ACHN (cell line): ENCODE data around the gene FAAP20.

Experiments
- DNase-seq: peaks from one replicate; pipeline ENCODE4 v3.0.0-alpha.2; 2015
- in situ Hi-C: cut with HindIII; loops from 2 replicates; pipeline ENCODE4 v1.10.0; 2017; ENCODE audit warnings: low sequenced_read_pairs, low pct_ligation_motif_present, low pct_unique_long_range_greater_than_20kb

The FAAP20 gene, protein sequence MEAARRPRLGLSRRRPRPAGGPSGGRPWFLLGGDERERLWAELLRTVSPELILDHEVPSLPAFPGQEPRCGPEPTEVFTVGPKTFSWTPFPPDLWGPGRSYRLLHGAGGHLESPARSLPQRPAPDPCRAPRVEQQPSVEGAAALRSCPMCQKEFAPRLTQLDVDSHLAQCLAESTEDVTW

DNA sequence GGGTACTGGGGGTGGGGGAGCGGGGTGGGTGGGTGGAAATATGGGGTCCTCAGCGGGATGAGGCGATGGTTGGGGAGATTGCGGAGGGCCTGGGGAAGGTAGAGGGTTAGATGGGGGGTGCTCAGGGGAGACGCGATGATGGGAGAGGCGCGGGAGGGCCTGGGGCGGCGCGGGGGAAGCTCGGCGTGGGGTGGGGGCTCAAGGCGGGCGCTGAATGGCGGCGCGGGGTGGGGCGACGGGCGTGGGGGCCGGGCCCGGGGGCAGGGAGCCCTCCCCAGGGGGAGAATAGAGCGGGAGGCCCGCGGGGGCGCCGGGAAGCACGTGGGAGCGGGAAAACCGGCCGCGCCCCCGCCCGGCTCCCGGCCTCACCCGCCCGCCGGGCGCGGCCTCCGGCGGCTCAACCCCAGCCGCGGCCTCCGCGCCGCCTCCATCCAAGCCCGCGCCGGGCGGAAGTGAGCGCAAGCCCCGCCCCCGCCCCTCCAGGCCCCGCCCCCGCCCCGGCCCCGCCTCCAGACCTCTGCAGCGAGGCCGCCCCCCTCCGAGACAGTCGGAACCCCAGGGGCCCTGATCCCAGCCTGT is at the start of gene FAAP20:
Gene FAAP20 (minus strand): TSS at position 454 of the 579 bp plus-strand sequence. CDS start 23 bp downstream, at position 431.
- in situ Hi-C loops, result no loop called here
- peak; percentile 57 for DNase-seq

DNA sequence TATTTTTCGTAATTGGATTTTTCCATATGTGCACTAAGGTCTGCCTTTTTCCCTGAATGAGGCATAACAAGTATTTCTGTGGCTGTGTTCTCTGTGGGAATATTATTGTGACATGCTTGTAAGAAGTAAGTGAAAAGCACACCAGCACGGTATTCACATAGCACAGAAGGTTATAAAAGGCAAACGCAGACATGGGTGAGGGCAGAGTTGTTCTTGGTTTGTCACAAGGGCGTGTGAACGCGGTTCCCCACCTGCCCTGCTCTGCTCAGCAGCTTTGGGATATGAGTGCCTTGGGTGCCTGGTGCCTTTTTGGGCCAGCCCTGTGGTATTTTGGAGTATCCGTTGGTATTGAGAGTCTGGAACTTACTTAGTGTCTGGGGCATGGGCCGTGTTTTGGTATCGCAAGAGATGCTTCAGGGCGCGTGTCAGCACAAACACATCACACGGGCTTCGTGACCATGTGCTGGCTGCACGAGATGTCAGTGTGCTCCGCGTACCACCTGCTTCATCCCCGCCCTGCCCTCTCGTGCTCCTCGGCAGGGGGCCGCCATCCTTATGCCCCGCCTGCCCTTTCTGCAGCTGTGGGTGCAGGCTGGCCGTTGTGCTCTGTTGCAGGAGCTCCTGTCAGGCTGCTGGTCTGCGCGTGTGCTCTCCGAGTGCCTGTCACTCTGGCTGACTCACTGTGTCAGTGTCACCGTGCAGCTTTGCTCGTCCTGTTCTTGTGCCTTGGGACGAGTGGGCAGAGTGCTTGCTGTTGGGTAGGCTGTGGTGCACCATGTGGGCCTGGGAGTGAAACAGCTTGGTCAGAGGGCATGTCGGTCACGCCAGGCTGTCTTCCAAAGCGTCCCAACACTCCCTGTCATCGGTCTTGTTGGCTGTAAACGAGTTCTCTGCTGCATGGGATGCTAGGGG is 48.5 kb upstream of the FAAP20 start:
- in situ Hi-C loops, result no loop called here
- DNase-seq, result no peak

DNA sequence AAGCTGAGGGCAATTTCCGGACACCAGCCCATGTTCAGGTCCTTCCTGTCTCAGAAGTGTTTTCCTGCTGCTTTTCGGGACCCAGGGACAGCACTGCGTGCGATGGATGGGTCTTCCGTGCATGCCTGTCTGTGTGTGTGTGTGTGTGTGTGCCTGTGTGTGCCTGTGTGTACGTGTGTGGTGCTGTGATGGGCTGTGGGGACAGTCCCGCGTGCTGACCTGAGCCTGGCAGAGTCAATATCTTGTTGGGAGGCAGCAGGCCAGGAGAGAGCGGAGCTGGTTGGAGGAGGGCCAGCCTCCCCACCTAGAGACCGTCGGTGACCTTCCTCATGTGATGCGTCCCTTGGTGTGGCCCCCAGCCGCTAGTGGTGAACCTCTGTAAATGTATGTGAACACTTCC is 47.2 kb upstream of the FAAP20 start:
- no peak for DNase-seq
- in situ Hi-C loops, result no loop called here

DNA sequence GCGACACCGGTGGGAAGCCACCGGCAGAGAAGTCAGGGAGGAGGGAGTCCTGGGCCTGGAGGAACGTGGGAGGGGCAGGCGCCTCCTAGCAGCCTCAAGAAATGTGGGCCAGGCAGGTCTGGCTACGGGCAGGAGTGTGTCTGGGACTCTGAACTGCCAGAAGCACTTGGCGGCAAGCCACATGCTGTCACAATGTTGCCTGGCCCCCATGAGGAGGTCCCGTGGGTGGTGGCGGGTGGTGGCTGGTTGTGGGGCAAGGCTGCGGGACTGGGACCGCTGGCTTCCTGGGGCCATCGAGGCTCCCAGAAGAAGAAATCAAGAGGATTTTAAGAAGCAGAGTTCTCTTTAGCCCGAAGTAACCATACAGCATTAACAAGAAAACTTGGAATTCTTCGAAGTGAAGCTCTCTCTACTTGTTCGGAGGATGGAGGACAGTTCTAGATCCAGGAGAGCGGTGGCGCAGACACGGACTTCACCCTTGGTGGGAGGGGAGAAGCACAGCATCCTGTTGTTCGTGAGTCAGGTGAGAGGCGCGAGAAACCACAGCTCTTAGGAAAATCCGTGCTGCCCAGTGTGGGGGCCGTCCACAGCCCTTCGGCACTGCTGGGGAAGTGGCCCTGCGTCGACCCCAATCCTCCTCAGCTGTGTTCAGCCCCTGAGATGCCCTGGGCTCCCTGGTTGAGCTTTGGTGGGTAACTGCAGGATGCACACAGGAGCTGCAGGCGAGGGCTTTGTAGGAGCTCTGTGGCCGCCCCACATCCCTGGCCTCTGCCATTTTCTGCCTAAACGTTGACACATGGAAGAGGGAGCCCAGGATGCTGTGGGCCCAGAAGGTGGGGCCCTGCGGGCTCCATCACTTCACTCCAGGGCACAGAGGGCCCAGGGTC is 45.9 kb upstream of the FAAP20 start:
- in situ Hi-C loops, result no loop called here
- no peak for DNase-seq

DNA sequence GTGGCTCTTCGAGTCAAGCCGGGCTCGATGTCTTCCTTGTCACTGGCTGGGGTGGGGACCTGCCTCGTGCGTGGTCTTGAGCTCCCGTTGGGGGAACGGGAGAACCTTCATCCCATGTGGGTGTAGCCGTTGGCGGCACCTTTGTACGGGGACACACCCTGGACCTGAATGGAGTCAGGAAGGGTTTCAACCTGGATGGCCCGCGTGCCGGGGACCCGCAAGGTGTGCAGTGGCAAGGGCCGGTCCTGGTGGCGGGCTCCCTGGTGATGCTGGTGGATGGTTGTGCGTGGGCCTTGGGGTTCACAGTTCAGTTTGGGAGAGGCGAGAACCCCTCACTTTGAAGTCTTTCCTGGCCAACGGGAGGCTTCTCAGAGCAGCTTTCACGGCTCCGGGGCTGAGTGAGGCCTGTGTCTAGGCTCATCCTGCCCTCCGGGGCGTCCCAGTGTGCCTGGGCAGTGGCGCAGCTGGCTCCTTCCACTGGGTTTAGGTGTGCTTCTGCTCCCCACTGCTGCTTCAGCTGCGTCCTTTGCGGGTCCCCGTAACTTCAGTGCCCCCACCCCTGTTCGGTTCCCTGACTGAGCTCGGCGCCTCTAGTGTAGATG is 44.9 kb upstream of the FAAP20 start:
- in situ Hi-C loops, result no loop called here
- DNase-seq, result no peak

DNA sequence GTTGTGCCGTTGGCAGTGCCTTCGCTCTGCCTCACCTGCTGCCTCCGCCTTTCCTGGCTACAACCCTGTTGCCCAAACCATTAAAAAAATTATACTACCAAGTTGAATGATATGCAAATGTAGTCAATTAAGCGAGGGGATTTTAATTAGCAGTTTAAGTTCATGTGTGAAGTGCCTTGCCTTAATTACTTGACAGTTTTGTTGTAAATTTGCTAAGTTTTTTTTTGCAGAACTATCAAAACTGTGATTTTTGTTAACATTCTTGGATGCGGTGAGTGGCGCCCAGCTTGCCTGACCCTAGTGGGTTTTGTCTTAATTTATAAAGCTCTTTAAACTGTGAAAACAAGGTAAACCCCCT is 44.4 kb upstream of the FAAP20 start:
- in situ Hi-C loops, result no loop called here
- DNase-seq, result no peak

DNA sequence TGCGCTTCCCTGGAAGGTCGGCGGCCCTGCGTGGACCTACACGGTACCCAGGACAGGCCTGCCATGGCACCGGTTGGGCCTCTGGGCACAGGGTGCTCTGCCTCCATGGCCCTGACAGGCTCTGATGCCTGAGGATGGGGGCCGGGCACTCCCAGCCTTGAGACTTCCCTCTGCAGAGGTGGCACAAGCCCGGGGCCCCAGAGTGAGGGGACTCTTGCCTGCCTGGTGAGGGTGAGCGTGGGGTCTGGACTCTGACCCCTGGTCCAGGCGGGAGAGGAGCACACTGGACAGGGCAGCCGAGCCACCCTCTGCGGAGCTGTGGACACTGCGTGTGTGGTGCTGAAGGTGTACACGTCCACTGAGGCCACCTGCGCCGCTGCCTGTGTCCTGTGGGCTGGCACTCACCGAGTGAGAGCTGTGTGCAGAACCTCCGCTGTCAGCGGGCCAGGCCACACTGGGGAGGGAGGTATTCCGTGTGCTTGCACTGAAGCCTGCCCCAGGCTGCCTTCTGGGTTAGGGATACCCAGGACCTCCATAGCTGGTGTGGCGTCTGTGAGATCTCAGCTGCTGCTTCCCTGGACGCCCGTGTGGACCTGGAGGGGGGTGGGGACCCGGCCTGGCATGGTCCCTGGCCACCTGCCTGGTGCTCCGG is 43.9 kb upstream of the FAAP20 start:
- in situ Hi-C loops, result no loop called here
- no peak for DNase-seq

DNA sequence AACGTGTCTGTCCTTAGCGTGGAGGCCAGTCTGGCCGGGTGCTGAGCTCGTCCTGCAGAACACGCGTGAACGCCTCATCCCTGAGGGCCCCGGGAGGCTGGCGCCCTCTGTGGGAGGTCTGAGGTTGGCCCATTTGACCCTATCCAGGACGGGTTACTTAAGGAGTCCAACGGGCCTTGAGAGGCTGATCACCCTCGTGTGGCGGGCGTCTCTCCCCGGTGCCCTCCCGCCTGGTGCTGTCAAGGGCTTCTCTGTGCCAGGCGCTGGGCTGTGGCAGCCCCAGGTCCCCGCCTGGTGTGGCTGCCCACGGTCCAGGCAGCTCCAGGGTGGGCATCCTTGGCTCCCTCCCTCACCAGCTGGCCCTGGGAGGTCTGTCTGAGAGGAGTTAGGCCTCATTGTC is 43.2 kb upstream of the FAAP20 start:
- in situ Hi-C loops, result no loop called here
- DNase-seq, result peak; percentile 20

DNA sequence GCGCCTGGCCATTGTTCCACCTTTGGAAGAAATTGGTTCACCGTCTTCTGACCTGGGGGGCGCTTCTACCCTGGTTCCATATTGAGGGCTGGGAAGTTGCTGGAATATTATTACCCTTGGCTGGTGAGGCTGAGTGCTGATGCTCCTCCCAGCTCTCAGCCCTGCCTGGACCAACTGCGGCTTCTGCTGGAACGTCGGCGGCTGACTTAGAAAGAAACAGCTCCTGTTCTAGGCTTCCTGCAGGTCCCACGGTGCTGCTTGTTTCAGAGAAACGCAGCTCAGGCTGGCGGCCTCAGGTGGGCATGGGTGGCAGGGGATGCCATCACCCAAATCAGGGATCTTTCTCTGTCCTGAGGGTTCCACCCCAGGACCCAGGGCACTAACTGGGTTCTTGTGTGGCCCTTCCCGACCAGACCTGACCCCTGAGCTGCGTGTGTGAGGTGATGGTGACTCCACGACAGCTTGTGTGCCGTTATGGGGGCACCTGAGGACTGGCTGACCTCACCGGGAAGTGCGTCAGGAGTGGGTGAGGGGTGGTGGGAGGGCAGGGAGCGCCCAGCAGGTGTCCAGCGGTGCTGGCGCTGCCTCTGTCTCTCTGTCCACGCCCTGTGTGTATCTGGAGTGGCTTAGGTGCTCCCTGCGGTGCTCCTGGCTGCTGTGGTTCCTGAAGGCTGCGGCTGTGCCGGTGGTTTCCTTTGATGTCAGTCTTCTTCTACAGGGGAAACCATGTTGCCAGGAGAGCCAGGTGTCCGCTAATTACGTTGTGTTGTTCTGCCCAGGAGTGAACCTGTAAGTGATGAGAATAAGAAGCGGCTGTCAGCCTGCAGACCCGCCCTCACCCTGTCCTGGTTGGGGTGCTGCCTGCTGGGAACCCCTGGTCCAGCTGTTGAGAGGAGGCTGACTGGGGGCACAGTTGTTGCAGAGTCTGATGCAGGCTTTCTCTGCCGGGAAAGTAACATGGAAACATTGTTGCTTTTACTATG is 42.4 kb upstream of the FAAP20 start:
- DNase-seq, result no peak
- in situ Hi-C loops, result no loop called here

DNA sequence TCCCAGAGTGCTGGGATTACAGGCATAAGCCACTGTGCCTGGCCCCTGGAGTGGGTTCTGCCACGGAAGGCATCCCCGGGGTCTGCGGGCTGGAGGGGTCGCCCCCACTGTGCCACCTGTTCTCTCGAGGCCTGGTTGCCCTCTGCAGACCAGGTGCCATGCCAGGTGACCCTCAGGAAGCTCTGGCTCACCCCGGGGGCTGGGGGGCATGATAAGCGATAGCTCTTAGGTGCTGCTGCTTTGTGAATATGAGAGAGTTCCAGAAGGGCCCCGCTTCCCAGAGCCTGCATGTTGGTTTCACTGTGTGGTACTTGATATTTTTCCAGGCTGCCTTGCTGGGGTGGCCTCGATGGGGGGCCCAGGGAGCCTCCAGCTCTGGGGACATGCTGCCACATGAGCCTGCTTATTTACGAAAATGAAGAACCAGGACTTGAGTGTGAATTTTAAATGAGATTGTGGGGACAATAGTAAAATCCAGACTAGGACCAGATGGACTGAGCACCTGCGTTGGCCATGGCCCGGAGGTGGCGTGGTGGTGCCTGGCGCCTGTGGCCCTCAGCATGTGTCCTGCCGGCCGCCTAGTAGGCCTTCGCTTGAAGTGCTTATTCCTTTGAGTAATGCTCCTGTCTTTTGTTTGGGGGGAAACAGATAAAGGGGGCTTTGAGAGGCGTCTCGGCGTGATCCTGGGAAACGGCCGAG is 40.9 kb upstream of the FAAP20 start:
- in situ Hi-C loops, result no loop called here
- DNase-seq, result no peak

DNA sequence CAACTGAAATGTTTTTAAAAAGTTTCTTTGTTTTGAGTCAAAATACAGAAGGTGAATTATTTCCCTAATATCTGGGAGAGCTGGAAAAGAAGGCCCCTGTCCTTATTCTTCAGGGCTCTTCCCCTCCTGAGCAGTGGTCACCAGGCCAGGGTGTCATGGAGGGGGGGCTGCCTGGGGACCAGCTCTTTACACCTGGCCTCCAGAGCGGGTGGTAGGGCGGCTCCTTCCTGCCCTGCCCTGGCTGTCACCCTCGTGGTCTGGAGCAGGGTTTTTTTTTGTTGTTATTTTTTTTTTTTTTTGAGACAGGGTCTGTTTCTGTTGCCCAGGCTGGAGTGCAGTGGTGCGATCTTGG is 40.2 kb upstream of the FAAP20 start:
- DNase-seq, result no peak
- in situ Hi-C loops, result no loop called here

DNA sequence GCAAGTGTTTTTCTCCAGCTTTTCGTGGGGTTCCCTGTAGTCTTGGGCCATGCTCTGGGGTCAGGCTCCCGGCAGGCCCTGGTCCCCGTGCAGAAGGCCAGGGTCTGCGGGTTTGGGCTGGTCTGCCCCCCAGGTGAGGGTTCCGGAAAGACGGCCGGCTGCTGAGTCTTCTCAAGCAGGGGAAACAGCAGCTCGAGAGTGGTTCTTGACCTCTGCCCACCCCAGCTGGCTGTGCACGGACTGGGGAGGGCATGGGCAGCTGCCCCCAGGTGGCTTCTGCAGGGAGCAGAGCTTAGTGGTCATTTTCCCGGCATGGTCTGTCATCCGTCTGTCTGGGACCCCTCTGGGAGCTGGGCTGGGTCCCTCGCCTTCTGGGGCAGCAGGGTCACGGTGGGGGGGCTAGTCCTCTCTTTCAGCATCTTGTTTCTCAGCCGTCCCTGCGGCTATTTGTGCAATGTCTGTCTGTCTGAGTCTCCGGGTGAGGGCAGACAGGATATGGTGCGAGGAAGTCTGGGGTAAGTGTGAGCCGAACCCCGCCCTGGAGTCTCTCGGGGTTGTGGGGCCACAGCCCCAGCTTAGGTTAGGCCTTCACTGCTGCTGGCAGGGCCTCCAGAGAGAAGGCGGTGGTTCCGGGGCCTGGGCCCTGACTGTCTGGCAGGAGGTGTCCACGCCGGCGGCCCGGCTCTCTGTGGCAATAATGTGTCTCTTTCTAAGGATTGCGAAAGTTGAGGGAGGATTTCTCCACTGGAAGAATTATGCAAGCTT is 39.6 kb upstream of the FAAP20 start:
- DNase-seq, result no peak
- in situ Hi-C loops, result no loop called here

DNA sequence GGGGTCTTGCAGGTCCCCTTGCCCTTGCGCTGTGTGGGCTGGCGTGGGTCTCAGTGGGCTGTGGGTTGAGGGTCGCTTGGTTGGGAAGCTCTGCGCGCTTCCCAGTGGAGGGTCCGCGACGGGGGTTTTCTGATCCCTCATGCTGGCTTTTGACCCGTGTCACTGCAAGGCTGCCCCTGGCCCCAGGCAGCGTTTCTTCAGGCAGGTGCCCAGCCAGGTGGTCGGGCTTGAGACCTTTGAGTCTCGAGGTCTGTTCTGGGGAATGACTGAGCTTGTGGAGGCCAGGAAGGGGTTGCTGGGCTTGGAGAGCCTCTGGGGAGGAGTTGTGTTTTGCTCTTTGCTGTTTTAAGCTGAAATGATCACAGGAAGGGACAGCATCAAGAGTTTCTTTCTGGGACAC is 38.9 kb upstream of the FAAP20 start:
- in situ Hi-C loops, result no loop called here
- no peak for DNase-seq

DNA sequence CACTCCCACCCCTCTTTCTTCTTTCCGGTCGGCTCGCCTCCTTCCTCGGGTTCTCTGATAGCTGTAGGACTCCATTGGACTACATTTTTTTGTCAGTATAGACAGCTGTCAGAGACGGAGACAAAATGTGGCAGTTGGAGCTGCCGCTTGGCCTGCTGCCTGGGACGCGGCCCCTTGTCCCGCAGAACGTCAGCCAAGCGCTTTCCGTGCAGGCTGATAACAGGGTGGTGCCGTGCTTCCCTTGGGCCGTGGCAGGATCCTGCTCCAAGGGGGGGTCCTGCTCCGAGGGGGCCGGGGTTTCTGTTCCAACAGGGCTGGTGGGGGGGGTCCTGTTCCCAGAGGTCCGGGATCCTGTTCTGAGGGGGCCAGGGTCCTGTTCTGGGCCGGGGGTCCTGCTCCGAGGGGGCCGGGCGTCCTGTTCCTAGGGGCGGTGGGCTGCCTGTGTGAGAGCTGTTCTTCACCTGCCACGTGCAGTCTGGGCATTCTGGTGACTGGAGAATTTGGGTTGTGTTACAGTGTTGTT is 38.4 kb upstream of the FAAP20 start:
- in situ Hi-C loops, result no loop called here
- DNase-seq, result no peak

DNA sequence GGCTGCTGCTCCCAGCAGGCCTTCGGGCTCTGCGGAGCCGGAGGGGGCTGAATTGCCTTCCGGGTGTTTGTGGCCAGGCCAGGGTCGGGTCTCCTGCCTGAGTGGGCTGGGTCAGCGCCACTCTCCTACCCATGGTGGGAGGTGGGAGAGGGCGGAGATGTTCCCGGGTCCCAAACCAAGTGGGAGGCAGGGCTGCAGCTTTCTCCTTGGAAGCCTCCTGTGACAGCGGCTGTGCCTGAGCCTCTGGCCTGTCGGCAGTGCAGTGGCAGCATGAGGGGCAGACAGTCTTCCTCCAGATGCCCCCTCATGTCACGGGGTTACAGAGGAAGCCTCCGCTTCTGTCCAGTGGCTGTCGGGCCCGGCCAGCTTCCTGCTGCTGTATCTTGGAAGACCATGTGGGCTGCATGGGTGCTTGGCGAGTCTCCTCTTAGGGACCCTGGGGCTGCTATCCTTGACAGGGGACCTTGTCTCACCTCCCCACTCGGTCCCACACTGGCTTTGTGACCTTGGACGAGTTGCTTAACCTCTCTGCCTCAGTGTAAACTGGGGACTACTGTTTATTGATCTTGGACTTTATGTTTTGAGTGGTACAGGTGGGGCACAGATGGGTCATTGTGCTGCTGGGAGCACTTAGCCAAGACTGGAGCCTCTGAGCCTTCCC is 37.8 kb upstream of the FAAP20 start:
- DNase-seq, result no peak
- in situ Hi-C loops, result no loop called here
